Type B pancreatic cell (in vitro differentiated cells): ENCODE results near the gene DGUOK. TPM values are rescaled to one million over a fixed set of nuclear protein-coding genes. Genes with fewer than 3 reads are reported as not detected.

Source experiments
- DNase-seq: peaks from one replicate; pipeline ENCODE4 v3.0.0; 2021; ENCODE audit warnings: mixed read lengths; ENCODE audit not compliant: unreplicated experiment; ENCODE audit errors: extremely low spot score
- H3K27ac Mint-ChIP-seq: 2 replicates; pipeline ENCODE4 v1.8.0; 2021; ENCODE audit warnings: mild to moderate bottlenecking, mixed read lengths
- H3K27me3 Mint-ChIP-seq: 2 replicates; pipeline ENCODE4 v1.8.0; 2021; ENCODE audit warnings: mixed read lengths
- H3K36me3 Mint-ChIP-seq: 2 replicates; pipeline ENCODE4 v1.8.0; 2021; ENCODE audit warnings: mixed read lengths
- H3K4me1 Mint-ChIP-seq: one replicate; pipeline ENCODE4 v1.8.0; 2021; ENCODE audit warnings: mixed read lengths; ENCODE audit not compliant: unreplicated experiment
- H3K4me3 Mint-ChIP-seq: 2 replicates; pipeline ENCODE4 v1.8.0; 2021; ENCODE audit warnings: mild to moderate bottlenecking, mixed read lengths
- H3K9me3 Mint-ChIP-seq: 2 replicates; pipeline ENCODE4 v1.8.0; 2021; ENCODE audit warnings: mixed read lengths
- total RNA-seq: library from RNA; stranded (reverse); gene quantifications from 2 replicates; pipeline ENCODE4 v1.2.1, GENCODE V29; 2021; ENCODE audit warnings: low replicate concordance
- TF ChIP-seq, protein P1 (sequence below): fragments of 200-600 bp; sonication (generic); conservative IDR thresholded peaks from 2 replicates; pipeline ENCODE4 v1.5.0; 2021; ENCODE audit warnings: antibody characterized with exemption, mild to moderate bottlenecking

Gene DGUOK
- total RNA-seq, 1 donor from 2014 or later = 73.4 TPM

DNA sequence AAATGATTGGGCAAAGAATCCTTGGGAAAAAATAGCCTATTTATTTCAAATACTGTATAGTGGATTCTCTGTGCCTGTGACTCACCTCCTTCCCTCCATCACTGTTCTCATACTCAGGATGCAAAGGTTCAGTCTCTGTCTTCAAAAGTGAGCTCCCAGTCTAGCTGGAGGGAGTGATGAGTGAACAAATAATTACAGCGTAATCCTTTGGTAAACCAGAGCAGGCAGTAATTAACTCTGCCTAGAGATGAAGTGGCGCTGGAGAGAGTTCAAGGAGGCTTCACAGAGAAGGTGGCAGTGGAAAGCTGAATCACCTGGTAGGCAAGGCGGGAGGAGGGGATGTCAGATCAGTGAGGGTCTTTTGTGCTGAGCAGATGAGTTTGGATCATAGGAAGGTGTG lies 6.5 kb downstream of the DGUOK start:
- peak overlapping the region; percentile 71 for H3K27ac Mint-ChIP-seq
- H3K36me3 Mint-ChIP-seq = peaks cover 27% of the 10 kb centered on the region
- no peaks in the 10 kb centered on the region for H3K9me3 Mint-ChIP-seq
- no peaks in the 10 kb centered on the region for H3K27me3 Mint-ChIP-seq
- TF ChIP-seq, protein P1, sequence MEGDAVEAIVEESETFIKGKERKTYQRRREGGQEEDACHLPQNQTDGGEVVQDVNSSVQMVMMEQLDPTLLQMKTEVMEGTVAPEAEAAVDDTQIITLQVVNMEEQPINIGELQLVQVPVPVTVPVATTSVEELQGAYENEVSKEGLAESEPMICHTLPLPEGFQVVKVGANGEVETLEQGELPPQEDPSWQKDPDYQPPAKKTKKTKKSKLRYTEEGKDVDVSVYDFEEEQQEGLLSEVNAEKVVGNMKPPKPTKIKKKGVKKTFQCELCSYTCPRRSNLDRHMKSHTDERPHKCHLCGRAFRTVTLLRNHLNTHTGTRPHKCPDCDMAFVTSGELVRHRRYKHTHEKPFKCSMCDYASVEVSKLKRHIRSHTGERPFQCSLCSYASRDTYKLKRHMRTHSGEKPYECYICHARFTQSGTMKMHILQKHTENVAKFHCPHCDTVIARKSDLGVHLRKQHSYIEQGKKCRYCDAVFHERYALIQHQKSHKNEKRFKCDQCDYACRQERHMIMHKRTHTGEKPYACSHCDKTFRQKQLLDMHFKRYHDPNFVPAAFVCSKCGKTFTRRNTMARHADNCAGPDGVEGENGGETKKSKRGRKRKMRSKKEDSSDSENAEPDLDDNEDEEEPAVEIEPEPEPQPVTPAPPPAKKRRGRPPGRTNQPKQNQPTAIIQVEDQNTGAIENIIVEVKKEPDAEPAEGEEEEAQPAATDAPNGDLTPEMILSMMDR = no peak
- no peak for DNase-seq
- peaks cover 49% of the 10 kb centered on the region for H3K4me1 Mint-ChIP-seq
- H3K4me3 Mint-ChIP-seq = no peak overlapping the region

- Mint-ChIP-seq H3K27ac (no peak overlapping the region), H3K9me3 (no peaks in the 10 kb centered on the region), H3K4me1 (peaks cover 34% of the 10 kb centered on the region), H3K4me3 (no peak overlapping the region), H3K36me3 (peaks cover 18% of the 10 kb centered on the region), H3K27me3 (no peaks in the 10 kb centered on the region)
- TF ChIP-seq, protein P1 = no peak
- no peak for DNase-seq
Measured at GRCh38 chr2:73935641-73936040, 9.0 kb downstream of the DGUOK start.

DNA sequence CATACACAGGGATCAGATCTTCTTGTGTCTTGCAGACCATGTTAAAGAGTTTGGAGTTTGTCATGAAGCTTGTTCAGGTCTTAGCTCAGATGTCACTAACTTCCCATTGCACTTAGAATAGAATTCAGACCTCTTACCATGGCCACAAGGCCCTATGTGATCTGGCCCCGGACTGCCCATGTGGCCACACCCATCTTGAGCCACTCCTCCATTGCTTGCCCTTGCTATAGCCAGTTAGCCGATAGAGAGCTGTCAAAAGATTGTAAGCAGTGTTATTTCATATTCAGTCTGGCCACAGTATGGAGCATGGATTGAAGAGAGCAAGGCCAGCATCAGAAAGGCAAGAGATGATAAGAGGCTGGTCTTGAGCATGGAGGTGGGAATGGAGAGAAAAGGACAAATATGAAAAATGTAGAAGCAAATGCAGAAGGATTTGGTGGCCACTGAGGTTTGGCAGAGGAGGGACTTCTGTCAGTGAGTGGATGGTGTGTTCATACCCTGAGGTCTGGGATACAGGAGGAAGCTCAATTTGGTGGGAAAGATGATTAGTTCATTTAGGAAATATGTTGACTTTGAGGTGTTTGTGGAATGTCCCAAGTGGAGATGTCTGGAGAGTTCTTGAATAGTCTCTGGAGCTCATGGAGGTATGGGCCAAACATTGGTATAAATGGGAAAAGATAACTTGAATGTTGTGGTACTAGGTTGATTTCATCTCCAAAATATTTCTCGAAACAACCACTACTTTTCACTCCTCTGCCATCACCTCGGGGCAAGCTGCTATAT lies 10.6 kb downstream of the DGUOK start:
- Mint-ChIP-seq H3K9me3 (no peaks in the 10 kb centered on the region), H3K27me3 (no peaks in the 10 kb centered on the region), H3K4me3 (no peak overlapping the region), H3K27ac (peak overlapping the region; percentile 13), H3K4me1 (peaks cover 27% of the 10 kb centered on the region), H3K36me3 (peaks cover 18% of the 10 kb centered on the region)
- TF ChIP-seq, protein P1 = no peak
- DNase-seq = no peak

DNA sequence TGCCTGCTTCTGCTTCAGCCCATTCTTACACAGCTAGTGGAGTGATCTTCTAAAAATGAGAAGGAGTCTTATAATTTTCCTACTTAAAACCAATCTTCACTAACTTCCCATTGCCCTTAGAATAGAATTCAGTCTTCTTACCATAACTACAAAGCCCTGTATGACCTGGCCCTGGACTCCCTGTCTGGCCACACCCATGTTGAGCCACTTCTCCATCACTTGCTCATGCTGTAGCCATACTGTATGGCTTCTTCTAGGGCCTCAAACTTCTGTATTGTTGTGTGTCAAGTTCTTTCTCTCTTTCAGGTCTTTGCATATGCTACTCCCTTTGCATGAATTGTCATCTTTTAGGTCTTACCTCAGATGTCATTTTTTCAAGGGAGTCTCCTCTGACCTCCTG lies 11.2 kb downstream of the DGUOK start:
- H3K4me3 Mint-ChIP-seq = no peak overlapping the region
- TF ChIP-seq, protein P1 = no peak
- no peaks in the 10 kb centered on the region for H3K27me3 Mint-ChIP-seq
- no peaks in the 10 kb centered on the region for H3K9me3 Mint-ChIP-seq
- no peak overlapping the region for H3K27ac Mint-ChIP-seq
- no peak for DNase-seq
- peaks cover 18% of the 10 kb centered on the region for H3K36me3 Mint-ChIP-seq
- H3K4me1 Mint-ChIP-seq = peaks cover 27% of the 10 kb centered on the region

DNA sequence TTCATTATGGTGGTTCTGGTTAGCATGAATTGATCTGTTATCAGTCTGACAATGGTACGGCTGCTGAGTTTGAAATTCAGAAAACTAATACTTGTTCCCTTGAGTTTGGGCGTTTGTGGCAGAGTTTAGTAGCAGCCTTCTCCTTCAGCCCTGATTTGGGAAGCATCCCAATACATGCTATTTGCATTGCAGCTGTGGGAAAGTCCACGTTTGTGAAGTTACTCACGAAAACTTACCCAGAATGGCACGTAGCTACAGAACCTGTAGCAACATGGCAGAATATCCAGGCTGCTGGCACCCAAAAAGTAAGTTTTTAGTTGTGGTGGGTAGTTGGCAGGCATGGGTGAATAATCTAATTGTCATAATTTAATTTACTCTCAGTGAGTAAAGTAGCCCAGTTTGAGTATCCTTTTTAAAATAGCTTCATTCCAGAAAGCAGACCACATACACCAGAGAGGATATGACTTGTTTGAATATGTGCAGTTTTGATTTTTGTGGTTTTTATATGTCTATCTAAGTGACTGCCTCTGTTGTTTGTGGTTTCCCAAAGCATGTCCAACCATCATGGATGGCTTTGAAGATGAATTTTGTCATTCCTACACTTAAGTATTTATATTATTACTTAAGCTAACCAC lies 12.2 kb downstream of the DGUOK start:
- H3K9me3 Mint-ChIP-seq = no peaks in the 10 kb centered on the region
- no peaks in the 10 kb centered on the region for H3K27me3 Mint-ChIP-seq
- peaks cover 14% of the 10 kb centered on the region for H3K36me3 Mint-ChIP-seq
- peaks cover 20% of the 10 kb centered on the region for H3K4me1 Mint-ChIP-seq
- DNase-seq = no peak
- H3K27ac Mint-ChIP-seq = no peak overlapping the region
- TF ChIP-seq, protein P1 = no peak
- H3K4me3 Mint-ChIP-seq = no peak overlapping the region
